ENCODE measurements around the gene IL1A. TPM values are rescaled to one million over a fixed set of nuclear protein-coding genes. Genes with fewer than 3 reads are reported as not detected.

The IL1A gene
- total RNA-seq, 1 donor = 0.90 TPM

DNA sequence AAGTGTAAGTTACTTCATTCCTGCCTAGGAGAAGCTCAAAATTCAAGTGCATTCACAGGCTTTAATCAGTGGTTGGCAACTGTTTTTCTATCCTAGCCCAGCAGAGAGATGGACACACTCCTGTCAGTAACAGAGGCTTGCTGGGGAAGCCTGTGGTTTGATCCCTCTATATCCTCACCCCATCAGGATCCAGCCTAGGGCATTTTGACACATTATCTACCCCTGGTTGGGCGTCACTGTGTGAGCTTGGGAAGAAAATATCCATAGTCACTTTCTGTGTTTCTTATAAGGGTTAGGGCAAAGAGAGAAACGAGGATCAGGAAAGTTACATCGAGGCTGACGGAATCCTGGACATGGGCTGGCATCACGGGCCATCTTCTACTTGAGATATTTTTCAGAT, 53.5 kb downstream of the IL1A start:
- DNase-seq (ENCODE audit: low read depth) = no peak
- H3K4me3 ChIP-seq (ENCODE audit: low read depth, low read length) = no peak overlapping the region
- no peak for TF ChIP-seq CTCF (IDR thresholded peaks at IDR 0.05; ENCODE audit: insufficient read depth, low read length)

- DNase-seq (ENCODE audit: low read depth) = no peak
- H3K4me3 ChIP-seq (ENCODE audit: low read depth, low read length) = no peak overlapping the region
- TF ChIP-seq CTCF (IDR thresholded peaks at IDR 0.05; ENCODE audit: insufficient read depth, low read length) = no peak
Observed at GRCh38 chr2:112730216-112730615, 54.1 kb downstream of the IL1A start.

DNA sequence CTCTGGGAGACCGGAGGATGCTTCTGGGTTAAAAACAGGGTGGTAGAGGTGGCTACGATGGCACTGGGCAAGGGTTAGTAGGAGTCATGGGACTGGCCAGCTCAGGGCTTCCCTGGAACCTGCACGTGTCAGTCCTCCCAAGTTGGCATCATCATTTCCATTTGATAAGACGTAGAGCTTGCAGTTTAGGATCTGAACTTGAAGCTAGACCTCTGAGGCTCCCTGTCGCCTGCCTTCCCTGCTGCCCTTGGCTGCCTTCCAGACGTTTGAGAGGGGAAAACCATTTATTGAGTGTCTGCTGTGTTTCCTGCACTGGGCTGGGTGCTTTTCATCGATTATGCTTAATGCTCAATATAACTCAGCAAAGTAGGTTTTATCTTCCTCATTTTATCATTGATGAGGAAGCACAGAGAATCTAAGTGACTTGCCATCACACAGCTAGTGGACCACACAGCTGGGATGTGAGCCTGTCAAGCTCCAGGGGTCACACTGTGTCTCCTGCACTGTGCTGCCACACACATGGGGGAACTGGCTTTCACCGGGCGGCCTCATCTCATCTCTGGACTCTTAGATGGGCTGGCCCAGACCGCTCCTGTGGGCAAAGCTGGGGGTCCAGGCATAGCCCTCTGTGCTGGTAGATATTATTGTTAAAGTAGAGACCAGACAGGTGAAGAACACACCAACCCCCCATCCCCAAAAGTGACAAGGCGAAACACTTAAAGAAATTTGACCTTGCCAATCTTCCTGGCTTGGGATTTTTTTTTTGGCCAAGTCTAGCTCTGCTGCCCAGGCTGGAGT, 55.7 kb downstream of the IL1A start:
- DNase-seq (ENCODE audit: low read depth) = no peak

DNA sequence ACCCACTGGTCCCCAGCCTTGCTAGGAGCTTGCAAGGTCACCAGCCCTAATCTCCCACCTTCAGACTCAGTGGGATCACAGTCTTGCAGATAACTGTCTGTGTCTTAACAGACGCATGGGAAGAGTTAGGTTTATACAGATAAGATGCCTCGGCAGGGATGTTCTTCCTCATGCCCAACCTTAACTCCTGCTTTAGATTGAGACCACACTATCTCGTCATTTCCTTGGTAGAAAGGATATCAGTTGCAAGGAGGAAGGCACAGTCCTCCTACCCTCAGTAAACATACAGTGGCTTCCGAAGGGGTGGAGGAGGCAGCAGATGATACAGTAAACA, 56.3 kb downstream of the IL1A start:
- no peak overlapping the region for H3K4me3 ChIP-seq (ENCODE audit: low read depth, low read length)
- no peak for DNase-seq (ENCODE audit: low read depth)
- no peak for TF ChIP-seq CTCF (IDR thresholded peaks at IDR 0.05; ENCODE audit: insufficient read depth, low read length)

More for the DNA sequence above, 55.7 kb downstream of the IL1A start:
- no peak overlapping the region for H3K4me3 ChIP-seq (ENCODE audit: low read depth, low read length)
- no peak for TF ChIP-seq CTCF (IDR thresholded peaks at IDR 0.05; ENCODE audit: insufficient read depth, low read length)

- no peak for TF ChIP-seq CTCF (IDR thresholded peaks at IDR 0.05; ENCODE audit: insufficient read depth, low read length)
- H3K4me3 ChIP-seq (ENCODE audit: low read depth, low read length) = no peak overlapping the region
- DNase-seq (ENCODE audit: low read depth) = no peak
Observed at GRCh38 chr2:112727276-112728028, 56.8 kb downstream of the IL1A start.

DNA sequence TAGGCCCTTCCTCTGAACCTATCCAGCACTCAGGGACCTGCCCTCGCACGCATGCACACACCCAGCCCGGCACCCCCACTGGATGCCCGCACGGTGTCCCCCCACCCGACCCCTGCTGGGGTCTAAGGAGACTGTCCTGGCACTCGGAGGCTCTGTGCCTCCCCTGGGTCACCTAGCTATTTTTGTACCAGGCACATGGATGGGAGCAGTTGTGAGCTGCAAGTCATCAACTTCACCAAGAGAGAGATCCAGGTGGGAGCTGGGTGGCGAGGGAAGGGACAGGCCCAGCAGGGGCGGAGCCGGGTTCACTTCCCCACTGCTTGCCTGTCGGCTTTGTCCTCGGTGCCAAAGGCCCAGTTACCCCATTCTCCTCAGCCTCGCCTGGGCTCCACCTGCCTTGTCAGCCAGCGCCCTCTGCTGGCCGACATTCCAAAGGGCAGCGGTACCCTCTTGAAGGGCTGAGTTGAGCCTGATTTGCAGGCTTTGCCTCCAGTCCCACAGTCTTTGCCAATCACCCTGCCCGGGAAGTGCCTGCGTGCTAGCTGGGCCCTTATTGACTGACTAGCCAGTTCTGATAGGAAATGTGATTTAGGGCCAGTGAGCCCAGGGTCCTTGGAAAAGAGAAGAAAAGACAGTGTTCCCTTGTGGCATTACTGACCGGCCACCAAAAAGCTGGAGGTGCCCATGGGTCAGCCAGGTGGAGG, 57.7 kb downstream of the IL1A start:
- peak; percentile 98 for TF ChIP-seq CTCF (IDR thresholded peaks at IDR 0.05; ENCODE audit: insufficient read depth, low read length)
- no peak overlapping the region for H3K4me3 ChIP-seq (ENCODE audit: low read depth, low read length)
- peak; percentile 92 for DNase-seq (ENCODE audit: low read depth)

All from fibroblast of the aortic adventitia (primary cell).